Stimulated activated CD4-positive, alpha-beta T cell treated with anti-CD3 and anti-CD28 coated beads, Interleukin-2, amount 100 ng/mL, for 48 hours (primary cell): Measurements from ENCODE around the gene PCNA.
A peak's percentile ranks its signal among the peaks of the same experiment; 100 is the strongest.

Experiments used
- DNase-seq, 2 donors: peaks; one replicate each; pipeline ENCODE4 v3.0.0-alpha.2; 2020

The PCNA gene

GRCh38 chr20:5119435-5120184 is at the start of gene PCNA:
Gene PCNA, minus strand, starts transcription at chr20:5119958. Its CDS starts 160 bp downstream, at chr20:5119798.
- DNase-seq = peak; percentile 94 to 96

- no peak for DNase-seq
Observed at GRCh38 chr20:5168651-5169396, 49.1 kb upstream of the PCNA start.

DNA sequence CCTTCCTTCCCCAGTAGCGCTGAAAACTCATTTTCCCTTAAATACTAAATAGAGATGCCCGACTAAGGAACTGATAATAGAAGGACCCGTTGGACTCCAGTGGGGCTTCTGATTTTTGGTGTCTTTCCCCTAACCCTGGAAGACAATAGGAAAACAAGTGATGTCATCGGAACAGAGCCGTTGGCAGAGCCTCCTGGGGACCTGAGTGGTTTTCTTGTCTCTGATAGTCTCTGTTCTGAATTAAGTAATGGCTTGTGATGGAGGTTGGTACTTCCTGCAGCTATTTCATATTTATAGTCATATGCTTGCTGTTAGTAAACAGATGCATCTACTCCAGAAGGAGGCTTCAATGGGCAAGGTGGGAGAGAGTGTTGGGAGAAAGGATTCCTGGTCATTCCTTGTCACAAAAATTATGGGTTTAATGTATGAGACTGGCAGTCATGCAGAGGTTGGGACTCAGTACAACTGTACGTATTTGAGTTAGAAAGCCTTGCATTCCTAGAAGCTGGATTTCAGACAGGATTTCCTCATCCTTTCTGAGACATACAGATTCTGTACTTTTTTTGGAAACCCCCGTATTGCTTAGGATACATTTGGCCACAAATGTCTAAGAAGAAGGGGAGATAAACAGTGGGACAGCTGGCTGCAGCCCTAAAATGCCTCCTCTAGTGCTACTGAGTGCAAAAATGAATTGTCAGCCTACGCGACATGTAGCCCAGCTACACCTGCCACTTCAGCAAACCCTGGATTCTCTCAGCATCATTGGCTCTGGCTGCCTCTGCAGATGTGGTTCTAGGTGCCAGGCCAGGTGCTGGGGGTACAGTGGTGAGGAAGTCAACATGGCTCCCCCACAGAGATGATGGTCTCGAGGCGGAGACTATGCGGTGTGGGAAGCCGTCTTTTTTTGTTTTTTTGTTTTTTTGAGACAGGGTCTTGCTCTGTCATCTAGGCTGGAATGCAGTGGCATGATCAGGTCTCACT is 45.2 kb upstream of the PCNA start:
- no peak for DNase-seq

- no peak for DNase-seq
Observed at GRCh38 chr20:5161536-5162164, 41.9 kb upstream of the PCNA start.

DNA sequence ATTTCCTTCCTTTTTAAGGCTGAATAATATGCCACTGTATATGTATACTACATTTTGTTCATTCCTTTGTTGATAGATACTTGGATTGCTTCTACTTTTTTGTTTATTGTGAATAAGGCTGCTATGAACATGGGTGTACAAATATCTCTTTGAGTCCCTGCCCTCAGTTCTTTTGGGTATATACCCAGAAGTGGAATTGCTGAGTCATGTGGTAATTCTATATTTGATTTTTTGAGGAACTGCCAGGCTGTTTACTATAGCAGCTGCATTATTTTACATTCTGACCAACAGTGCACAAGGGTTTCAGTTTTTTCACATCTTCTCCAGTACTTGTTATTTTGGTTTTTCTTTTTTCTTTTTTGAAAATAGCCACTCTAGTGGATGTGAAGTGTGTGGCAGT is 41.1 kb upstream of the PCNA start:
- DNase-seq = no peak

- DNase-seq = no peak
Observed at GRCh38 chr20:5159928-5160327, 40.2 kb upstream of the PCNA start.

GRCh38 chr20:5156675-5157448 is 37.1 kb upstream of the PCNA start:
- no peak for DNase-seq

DNA sequence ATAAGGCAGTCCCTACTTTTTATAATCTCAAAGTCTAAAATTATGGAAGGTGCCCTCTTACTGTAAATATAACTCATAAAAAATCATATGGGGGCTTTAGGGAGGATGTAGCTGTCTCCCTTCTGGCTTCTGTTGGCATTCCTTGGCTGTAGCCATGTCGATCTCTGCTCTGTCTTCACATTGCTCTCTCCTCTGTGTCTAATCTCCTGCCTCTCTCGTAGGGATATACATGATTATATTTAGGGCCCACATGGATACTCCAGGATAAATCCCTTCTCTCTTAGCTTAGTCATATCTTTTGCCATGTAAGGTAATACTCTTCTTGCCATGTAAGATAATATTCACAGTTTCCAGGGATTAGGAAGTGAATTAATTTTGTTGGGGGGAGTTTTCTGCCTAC is 35.6 kb upstream of the PCNA start:
- no peak for DNase-seq

GRCh38 chr20:5154543-5154925 is 34.8 kb upstream of the PCNA start:
- no peak for DNase-seq

DNA sequence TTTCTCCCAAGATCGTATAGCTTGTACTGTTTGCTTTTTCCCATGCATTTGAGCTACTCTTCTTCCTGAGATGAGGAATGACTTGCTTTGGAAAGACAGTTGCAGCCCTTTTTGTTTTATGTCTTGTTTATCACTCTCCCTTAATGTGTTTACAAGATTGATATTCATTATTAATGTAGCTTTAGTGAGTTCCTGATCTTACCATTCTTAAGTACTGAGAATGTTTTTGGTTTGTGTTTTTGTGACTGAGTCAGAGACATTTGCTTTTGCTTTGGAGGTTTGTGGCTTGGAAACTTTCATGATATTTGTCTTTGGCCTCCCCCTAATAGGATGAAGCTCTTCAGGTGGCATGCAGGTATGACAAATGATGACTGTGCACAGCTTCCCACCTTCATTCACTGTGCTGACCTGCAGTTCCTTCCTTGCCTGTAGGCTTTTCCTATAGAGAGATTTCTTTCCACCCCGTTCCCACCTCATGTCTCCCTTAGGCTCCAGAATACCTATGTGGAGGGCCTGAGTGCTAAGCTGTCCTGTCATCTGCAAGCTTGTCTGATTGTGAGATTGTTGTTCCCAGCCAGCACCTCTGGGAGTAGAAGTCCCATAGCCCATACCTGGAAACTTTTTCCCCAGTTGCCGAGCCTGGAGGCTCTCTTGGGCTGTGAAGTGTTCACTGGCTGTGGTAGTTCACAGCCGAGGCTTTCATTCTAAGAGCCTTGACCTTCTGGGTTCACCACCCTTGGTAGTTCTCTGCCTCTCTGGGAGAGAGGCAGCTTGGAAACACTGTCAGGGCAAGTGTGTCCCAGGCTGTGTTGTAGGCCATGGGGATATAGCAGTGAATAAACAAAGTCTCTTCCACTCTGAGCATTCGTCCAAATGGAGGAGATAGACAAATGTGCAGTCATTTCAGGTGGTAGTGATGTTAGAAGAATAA is 34.1 kb upstream of the PCNA start:
- DNase-seq = no peak

DNA sequence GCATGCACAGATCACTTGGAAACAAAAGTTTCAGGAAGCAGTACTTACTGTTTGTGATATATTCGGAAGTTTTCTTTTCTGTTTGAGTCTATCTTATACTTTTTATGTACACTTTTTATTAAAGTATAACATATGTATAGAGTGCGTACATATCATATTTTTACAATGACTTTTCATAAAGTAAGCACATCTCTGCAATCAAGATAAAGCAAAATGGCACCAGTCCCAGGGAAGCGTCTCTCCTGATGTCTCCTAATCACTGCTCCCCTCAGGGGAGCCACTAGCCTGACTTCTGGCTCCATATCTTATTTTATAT is 33.4 kb upstream of the PCNA start:
- no peak for DNase-seq

GRCh38 chr20:5150226-5151076 is 30.7 kb upstream of the PCNA start:
- DNase-seq = no peak

DNA sequence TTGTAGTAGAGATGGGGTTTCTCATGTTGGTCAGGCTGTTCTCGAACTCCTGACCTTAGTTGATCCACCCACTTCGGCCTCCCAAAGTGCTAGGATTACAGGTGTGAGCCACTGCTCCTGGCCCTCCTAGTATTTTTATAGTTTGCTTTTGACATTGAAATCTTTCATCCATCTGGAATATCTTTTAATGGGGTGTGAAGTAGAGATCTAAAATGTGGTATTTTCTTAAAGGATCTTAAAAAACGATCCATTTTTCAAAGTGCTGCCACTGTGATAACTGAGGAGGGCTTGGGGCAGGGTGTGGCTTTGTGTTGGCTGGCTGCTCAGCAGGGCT is 30.1 kb upstream of the PCNA start:
- DNase-seq = no peak

DNA sequence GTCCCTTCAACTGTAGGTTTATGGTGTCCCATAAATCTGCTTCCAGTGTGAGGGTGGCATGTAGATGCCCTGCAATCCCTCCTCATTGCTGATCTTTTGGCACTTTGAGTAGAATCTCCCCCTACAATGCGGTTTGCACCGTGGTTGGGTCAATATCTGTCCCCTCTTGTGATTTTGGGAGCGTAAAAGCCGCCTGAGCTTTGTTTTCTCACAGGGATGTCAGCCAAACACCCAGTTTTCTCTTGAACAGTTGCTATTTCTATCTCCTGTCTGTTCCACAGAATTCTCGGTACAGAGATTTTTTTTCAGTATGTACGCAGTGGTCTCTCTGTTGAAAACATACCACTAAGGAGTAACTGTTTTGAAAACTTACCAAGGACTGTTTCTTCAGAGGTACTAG is 28.8 kb upstream of the PCNA start:
- no peak for DNase-seq

- DNase-seq = no peak
Observed at GRCh38 chr20:5146871-5147592, 27.3 kb upstream of the PCNA start.

- no peak for DNase-seq
Observed at GRCh38 chr20:5146099-5146668, 26.4 kb upstream of the PCNA start.

GRCh38 chr20:5145365-5146098 is 25.8 kb upstream of the PCNA start:
- DNase-seq = no peak

DNA sequence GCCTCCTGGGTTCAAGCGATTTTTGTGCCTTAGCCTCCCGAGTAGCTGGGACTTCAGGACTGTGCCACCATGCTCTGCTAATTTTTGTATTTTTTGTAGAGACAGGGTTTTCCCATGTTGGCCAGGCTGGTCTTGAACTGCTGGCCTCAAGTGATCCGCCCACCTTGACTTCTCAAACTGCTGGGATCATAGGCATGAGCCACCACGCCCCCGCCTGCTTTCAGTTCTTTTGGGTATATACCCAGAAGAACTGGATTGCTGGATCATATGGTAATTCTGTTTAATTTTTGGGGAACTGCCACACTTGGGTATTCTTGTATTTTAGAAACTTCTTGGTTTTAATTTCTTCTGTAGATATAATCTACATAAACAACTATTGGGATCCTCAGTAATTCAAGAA is 24.1 kb upstream of the PCNA start:
- no peak for DNase-seq
